Tibial artery (tissue), 4 donors: ENCODE measurements around the gene RACK1.

Experiments
- DNase-seq, 2 donors: peaks; one replicate each; pipeline ENCODE4 v3.0.0-alpha.2; 2019
- H3K27ac ChIP-seq, 2 donors: fragments of 200-600 bp; sonication (generic) in 1 of 2; 1 replicate in 1 of 2; 2 replicates in 1 of 2; pipeline ENCODE4 v1.5.1; 2018 to 2019; ENCODE audit warnings: mild to moderate bottlenecking in 1 of 2
- H3K27me3 ChIP-seq, 2 donors: fragments of 200-600 bp; sonication (generic) in 1 of 2; one replicate each; pipeline versions ENCODE4 v1.5.1 to v1.6.0; 2016 to 2019
- H3K36me3 ChIP-seq, 3 donors: fragments of 200-600 bp; sonication (generic) in 2 of 3; one replicate each; pipeline ENCODE4 v1.5.1; 2016 to 2019; ENCODE audit warnings: mild to moderate bottlenecking in 2 of 3
- H3K4me1 ChIP-seq, 4 donors: fragments of 200-600 bp; sonication (generic) in 2 of 4; 1 replicate in 3 of 4; 2 replicates in 1 of 4; pipeline ENCODE4 v1.5.1; 2016 to 2019
- H3K4me3 ChIP-seq, 2 donors: fragments of 200-600 bp; sonication (generic) in 1 of 2; 1 replicate in 1 of 2; 2 replicates in 1 of 2; pipeline ENCODE4 v1.5.1; 2018 to 2019; ENCODE audit warnings: mild to moderate bottlenecking in 2 of 2
- H3K9me3 ChIP-seq, 3 donors: fragments of 200-600 bp; sonication (generic) in 1 of 3; one replicate each; pipeline ENCODE4 v1.5.1; 2016 to 2019
- CTCF ChIP-seq, 2 experiments: fragments of 200-600 bp in 1 of 2; fragments of 450-650 bp in 1 of 2; IDR thresholded peaks; one replicate each; pipeline ENCODE4 v1.5.1; 2017 to 2019; ENCODE audit warnings: antibody characterized with exemption in 2 of 2, mild to moderate bottlenecking in 1 of 2, moderate library complexity in 1 of 2
- intact Hi-C: fragments of 100-400 bp; cut with DNase I; formaldehyde crosslinking; loops from one replicate; pipeline ENCODE4 v1.15.0; 2023; ENCODE audit warnings: low total_unique reads

Gene RACK1

DNA sequence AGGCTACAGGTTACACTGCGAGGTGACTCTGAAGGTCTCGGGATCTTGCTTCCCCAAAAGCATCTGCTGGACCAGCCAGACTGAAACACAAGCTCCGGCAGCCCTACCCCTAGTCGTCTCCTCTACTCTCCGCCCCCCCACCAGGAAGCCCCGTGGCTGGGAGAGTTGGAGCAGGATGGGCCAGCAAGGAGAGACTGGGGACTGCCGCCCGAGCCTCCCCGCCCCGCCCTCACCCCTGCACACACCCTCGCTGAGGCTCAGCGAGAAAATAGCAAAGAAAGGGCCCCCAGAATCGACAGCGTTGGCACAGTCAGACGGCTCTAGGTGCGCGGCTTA, 40.0 kb downstream of the RACK1 start:
- intact Hi-C loops: loop anchor here (2.0 kb wide), 1 partner anchor 15 kb away; no protein-coding TSS in a partner anchor
- peaks cover 0 to 27% (median 23%) of the 10 kb centered on the region in 4 donors for H3K4me1 ChIP-seq
- DNase-seq: peak in 1 of 2 donors; percentile 42

GRCh38 chr5:181203093-181203711, 40.5 kb downstream of the RACK1 start:
- Histone ChIP-seq H3K27ac (peak overlapping the region; percentile 86 to 91), H3K27me3 (no peaks in the 10 kb centered on the region), H3K36me3 (peaks cover 0 to 6% (median 0%) of the 10 kb centered on the region in 3 donors), H3K9me3 (no peaks in the 10 kb centered on the region), H3K4me3 (peak overlapping the region; percentile 69 to 84), H3K4me1 (peaks cover 0 to 27% (median 23%) of the 10 kb centered on the region in 4 donors)
- DNase-seq: no peak
- TF ChIP-seq CTCF (IDR thresholded peaks at IDR 0.05): no peak
- intact Hi-C loops: no loop called here

More for the DNA sequence above, 40.0 kb downstream of the RACK1 start:
- Histone ChIP-seq H3K27me3 (no peaks in the 10 kb centered on the region), H3K36me3 (peaks cover 0 to 6% (median 0%) of the 10 kb centered on the region in 3 donors), H3K9me3 (no peaks in the 10 kb centered on the region), H3K27ac (peak overlapping the region; percentile 86 to 91), H3K4me3 (peak overlapping the region; percentile 69 to 84)
- no peak for TF ChIP-seq CTCF (IDR thresholded peaks at IDR 0.05)

GRCh38 chr5:181200816-181201215, 42.9 kb downstream of the RACK1 start:
- intact Hi-C loops: no loop called here
- peaks cover 0 to 6% (median 0%) of the 10 kb centered on the region in 3 donors for H3K36me3 ChIP-seq
- TF ChIP-seq CTCF (IDR thresholded peaks at IDR 0.05): no peak
- H3K27ac ChIP-seq: no peak overlapping the region
- no peak for DNase-seq
- H3K4me1 ChIP-seq: peaks cover 0 to 22% (median 16%) of the 10 kb centered on the region in 4 donors
- H3K27me3 ChIP-seq: no peaks in the 10 kb centered on the region
- no peak overlapping the region for H3K4me3 ChIP-seq
- no peaks in the 10 kb centered on the region for H3K9me3 ChIP-seq

DNA sequence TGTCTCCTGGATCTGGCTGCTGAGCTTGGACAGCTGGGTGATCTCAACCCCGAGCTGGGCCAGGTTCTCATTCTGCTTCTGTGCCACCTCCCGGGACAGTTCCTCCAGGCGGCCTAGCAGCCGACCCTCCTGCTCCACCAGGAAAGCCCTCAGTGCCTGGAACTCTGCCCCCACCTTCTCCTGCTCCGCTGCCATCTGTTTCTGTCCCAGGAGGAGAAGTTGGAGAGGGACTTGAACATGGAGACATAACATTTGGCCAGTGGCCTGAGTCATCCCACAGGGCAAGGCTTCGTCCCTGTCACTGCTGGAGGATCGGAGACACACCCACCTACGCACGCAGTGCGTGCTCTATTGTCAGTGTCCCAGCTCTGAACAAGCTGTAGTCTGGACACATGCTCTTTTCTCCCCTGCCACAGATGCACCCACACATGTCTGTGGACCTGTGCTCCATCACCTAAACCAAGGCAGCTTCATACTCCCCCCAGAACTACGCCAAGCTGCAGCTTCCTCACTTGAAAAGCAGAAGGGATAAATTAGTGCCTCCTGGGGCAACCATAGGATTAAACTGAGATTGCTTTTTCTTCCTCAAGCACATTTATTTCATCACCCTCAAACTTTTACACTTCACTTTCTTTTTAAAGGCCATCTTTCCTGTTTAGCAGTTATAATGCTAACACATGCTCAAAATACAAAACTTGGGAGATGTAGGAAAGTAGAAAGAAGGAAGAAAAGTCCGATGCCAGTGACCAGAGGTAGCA, 43.6 kb downstream of the RACK1 start:
- no peaks in the 10 kb centered on the region for H3K9me3 ChIP-seq
- no peak overlapping the region for H3K4me3 ChIP-seq
- H3K27me3 ChIP-seq: no peaks in the 10 kb centered on the region
- no peak for DNase-seq
- intact Hi-C loops: no loop called here
- H3K27ac ChIP-seq: no peak overlapping the region
- H3K4me1 ChIP-seq: peaks cover 0 to 14% (median 9%) of the 10 kb centered on the region in 4 donors
- TF ChIP-seq CTCF (IDR thresholded peaks at IDR 0.05): no peak
- peaks cover 0 to 6% (median 0%) of the 10 kb centered on the region in 3 donors for H3K36me3 ChIP-seq

GRCh38 chr5:181198905-181199519, 44.7 kb downstream of the RACK1 start:
- intact Hi-C loops: no loop called here
- Histone ChIP-seq H3K36me3 (peaks cover 0 to 6% (median 0%) of the 10 kb centered on the region in 3 donors), H3K9me3 (no peaks in the 10 kb centered on the region), H3K27me3 (no peaks in the 10 kb centered on the region), H3K4me3 (no peak overlapping the region), H3K27ac (no peak overlapping the region), H3K4me1 (peaks cover 0 to 7% (median 5%) of the 10 kb centered on the region in 4 donors)
- no peak for TF ChIP-seq CTCF (IDR thresholded peaks at IDR 0.05)
- no peak for DNase-seq
